SK-N-MC (cell line): ENCODE measurements around the gene UMAD1.

Experiments used
- EZH2 ChIP-seq: fragments of 200-600 bp; sonication (generic); IDR thresholded peaks from one replicate; pipeline ENCODE4 v1.6.1; 2017; ENCODE audit warnings: antibody characterized with exemption
- POLR2AphosphoS5 ChIP-seq: IDR thresholded peaks from 2 replicates; pipeline ENCODE4 v1.6.1; 2012; ENCODE audit warnings: mild to moderate bottlenecking, low read depth, low read length, borderline replicate concordance

GRCh38 chr7:7764520-7765396, 124.2 kb downstream of the UMAD1 start:
- TF ChIP-seq EZH2 (no peak), POLR2AphosphoS5 (no peak)
